GM12878 (cell line): ENCODE measurements around the gene TMEM132D. TPM values are rescaled to one million over a fixed set of nuclear protein-coding genes. Genes with fewer than 3 reads are reported as not detected.

Experiments used
- ATAC-seq: fragments of 200-7000 bp; cut with Tn5 transposase; 3 replicates; pipeline ENCODE4 v1.9.1; 2020; ENCODE audit warnings: mild to moderate bottlenecking, moderate library complexity
- BruUV-seq: library from RNA; stranded (reverse); fragments of 400-500 nt; replicated peaks from 2 replicates; lab custom pipeline; 2021; lab: Mats Ljungman, UMichigan
- CTCF ChIA-PET: fragments of 300-600 bp; sonication (Branson Sonifier 250); formaldehyde crosslinking; extraction: SDS; loops from one replicate; lab custom pipeline; 2021; ENCODE audit warnings: inconsistent platforms; lab: Yijun Ruan, JAX
- POLR2A ChIA-PET: fragments of 350-600 bp; formaldehyde crosslinking; extraction: SDS; loops from one replicate; lab custom pipeline; 2021; ENCODE audit warnings: inconsistent platforms; lab: Charles Lee
- RAD21 ChIA-PET: fragments of 300-600 bp; sonication (Branson Sonifier 250); formaldehyde crosslinking; loops from one replicate; lab custom pipeline; 2023; ENCODE audit warnings: antibody characterized with exemption; ENCODE audit not compliant: unreplicated experiment; lab: Charles Lee
- SMC1A ChIA-PET: fragments of 300-600 bp; sonication (Branson Sonifier 250); formaldehyde crosslinking; loops from one replicate; lab custom pipeline; 2023; ENCODE audit not compliant: unreplicated experiment, uncharacterized antibody; lab: Charles Lee
- DNase-seq: peaks from one replicate; pipeline ENCODE4 v3.0.0-alpha.2; 2011; ENCODE audit warnings: low read depth, low spot score
- FAIRE-seq: peaks from 3 replicates; lab custom pipeline; 2011; peaks lifted over from hg19 to GRCh38; lab: Jason Lieb, UNC
- H2AFZ ChIP-seq: 2 replicates; pipeline ENCODE4 v1.6.0; 2011; ENCODE audit warnings: low read depth, low read length, control low read depth; ENCODE audit not compliant: control insufficient read depth
- H3K27ac ChIP-seq: 2 replicates; pipeline ENCODE4 v1.5.1; 2011; ENCODE audit warnings: control low read depth; ENCODE audit not compliant: control insufficient read depth, insufficient read depth
- H3K27me3 ChIP-seq, 2 experiments: replicated peaks in 1 of 2; 2 replicates each; pipeline versions ENCODE4 v1.6.0 to v1.6.1; 2011; ENCODE audit warnings: low read length in 1 of 2; ENCODE audit not compliant: control insufficient read depth in 2 of 2, insufficient read depth in 2 of 2
- H3K36me3 ChIP-seq, 2 experiments: 2 replicates each; pipeline ENCODE4 v1.5.1; 2011; ENCODE audit warnings: low read length in 1 of 2; ENCODE audit not compliant: control insufficient read depth in 2 of 2, insufficient read depth in 2 of 2
- H3K4me1 ChIP-seq: 2 replicates; pipeline ENCODE4 v1.6.1; 2011; ENCODE audit warnings: mild to moderate bottlenecking, low read length, moderate library complexity, mixed read lengths; ENCODE audit not compliant: control insufficient read depth, insufficient read depth
- H3K4me2 ChIP-seq: 2 replicates; pipeline ENCODE4 v1.6.0; 2011; ENCODE audit warnings: control low read depth; ENCODE audit not compliant: control insufficient read depth, insufficient read depth
- H3K4me3 ChIP-seq: fragments of 200-600 bp; sonication (generic); 2 replicates; pipeline ENCODE4 v1.5.1; 2016
- H3K79me2 ChIP-seq: 2 replicates; pipeline ENCODE4 v1.6.0; 2011; ENCODE audit warnings: low read length; ENCODE audit not compliant: control insufficient read depth, insufficient read depth
- H3K9ac ChIP-seq: 2 replicates; pipeline ENCODE4 v1.8.0; 2011; ENCODE audit warnings: low read length, control low read depth, mixed read lengths; ENCODE audit not compliant: control insufficient read depth, insufficient read depth
- H3K9me3 ChIP-seq: replicated peaks from 3 replicates; pipeline ENCODE4 v1.5.1; 2011; ENCODE audit warnings: mild to moderate bottlenecking, low read length; ENCODE audit not compliant: control insufficient read depth, insufficient read depth
- H4K20me1 ChIP-seq: 2 replicates; pipeline ENCODE4 v1.6.0; 2011; ENCODE audit not compliant: control insufficient read depth, insufficient read depth
- BCLAF1 ChIP-seq: fragments of 450-650 bp; IDR thresholded peaks from 2 replicates; pipeline ENCODE4 v1.6.1; 2017; ENCODE audit warnings: antibody characterized with exemption, mild to moderate bottlenecking, moderate library complexity
- HDAC2 ChIP-seq: fragments of 200-600 bp; sonication (generic); IDR thresholded peaks from 2 replicates; pipeline ENCODE4 v1.6.1; 2017
- HDAC6 ChIP-seq: fragments of 200-600 bp; sonication (generic); IDR thresholded peaks from one replicate; pipeline ENCODE4 v1.8.0; 2017; ENCODE audit warnings: antibody characterized with exemption; ENCODE audit not compliant: unreplicated experiment
- NFYA ChIP-seq: IDR thresholded peaks from 2 replicates; pipeline ENCODE4 v1.6.1; 2011; ENCODE audit warnings: low read depth, mild to moderate bottlenecking, low read length, improper control_type of control experiment, borderline replicate concordance
- PAX8 ChIP-seq: fragments of 450-650 bp; IDR thresholded peaks from 2 replicates; pipeline ENCODE4 v1.6.1; 2017; ENCODE audit warnings: mild to moderate bottlenecking, moderate library complexity
- REST ChIP-seq: IDR thresholded peaks from 2 replicates; pipeline ENCODE4 v1.6.1; 2012; ENCODE audit warnings: mild to moderate bottlenecking, low read depth, low read length
- SMARCA5 ChIP-seq: fragments of 450-650 bp; IDR thresholded peaks from 2 replicates; pipeline ENCODE4 v1.6.1; 2017; ENCODE audit warnings: mild to moderate bottlenecking
- USF1 ChIP-seq: IDR thresholded peaks from 2 replicates; pipeline ENCODE4 v1.6.1; 2011; ENCODE audit warnings: borderline replicate concordance, low read depth, mild to moderate bottlenecking, moderate library complexity, mixed read lengths, low read length; ENCODE audit not compliant: insufficient read depth; ENCODE audit errors: extremely low read length
- WRNIP1 ChIP-seq: IDR thresholded peaks from 2 replicates; pipeline ENCODE4 v1.6.1; 2011; ENCODE audit warnings: low read depth, low read length, improper control_type of control experiment, borderline replicate concordance
- ZNF384 ChIP-seq: IDR thresholded peaks from 2 replicates; pipeline ENCODE4 v1.6.1; 2012; ENCODE audit warnings: low read depth, mild to moderate bottlenecking, low read length, improper control_type of control experiment, borderline replicate concordance
- WGBS: methylation state at CpG from one replicate; pipeline ENCODE4 v1.1.6; 2016; ENCODE audit warnings: low lambda C conversion rate; ENCODE audit not compliant: insufficient replicate concordance, insufficient coverage; ENCODE audit errors: missing lambda C conversion rate; 5-methylcytosine and 5-hydroxymethylcytosine counted together
- in situ Hi-C: fragments of 300-500 bp; cut with MboI; formaldehyde crosslinking; loops from 9 replicates; pipeline ENCODE4 v1.14.3; 2018; ENCODE audit warnings: mixed read lengths
- intact Hi-C: fragments of 100-400 bp; cut with micrococcal nuclease; formaldehyde crosslinking; loops from one replicate; pipeline ENCODE4 v1.14.2; 2022; ENCODE audit not compliant: unreplicated experiment
- polyA plus RNA-seq, 11 experiments: library from polyadenylated mRNA; depleted of rRNA in 4 of 11; unstranded in 6 of 11; stranded (reverse) in 5 of 11; fragments of >200 nt; fragmentation: Nextera tagmentation in 4 of 11; fragmentation: Illumina TruSeq in 1 of 11; extraction: Ambion mirVana in 4 of 11; extraction: Trizol in 1 of 11; gene quantifications; 1 replicate in 1 of 11; 2 replicates in 10 of 11; pipeline versions ENCODE4 v1.2.1 to v1.2.3, GENCODE V29; 2011 to 2016; ENCODE audit warnings: inconsistent platforms in 2 of 11, missing spikeins in 2 of 11, low read depth in 1 of 11
- total RNA-seq, 4 experiments: library from RNA; depleted of rRNA in 3 of 4; stranded (reverse); fragments of >200 nt in 3 of 4; fragmentation: Illumina TruSeq in 1 of 4; extraction: Trizol in 1 of 4; gene quantifications; 2 replicates each; pipeline versions ENCODE4 v1.2.1 to v1.2.3, GENCODE V29; 2013 to 2021

TMEM132D gene
- total and polyA plus RNA-seq, 10 of the 15 experiments (the other 5 are each of a cell fraction or from before 2014, with no cell fraction given) = under 0.01 to 0.12 (median 0.02) TPM; not detected in 3

GRCh38 chr12:129234209-129234608 is 669.6 kb downstream of the TMEM132D start:
- Histone ChIP-seq H3K4me2 (no peak overlapping the region), H3K9me3 (no peaks in the 10 kb centered on the region), H3K36me3 (no peaks in the 10 kb centered on the region), H3K4me3 (no peak overlapping the region), H2AFZ (no peak overlapping the region), H4K20me1 (no peaks in the 10 kb centered on the region), H3K27ac (no peak overlapping the region), H3K27me3 (no peaks in the 10 kb centered on the region), H3K79me2 (no peaks in the 10 kb centered on the region), H3K9ac (no peak overlapping the region), H3K4me1 (no peaks in the 10 kb centered on the region)
- CTCF ChIA-PET = no interaction called here
- POLR2A ChIA-PET = no interaction called here
- TF ChIP-seq USF1 (no peak), HDAC2 (no peak), NFYA (no peak)
- ATAC-seq = no peak
- DNase-seq = no peak
- FAIRE-seq = no peak
- intact Hi-C loops (no loop called here), in situ Hi-C loops (no loop called here)
- 30% methylated on average over 6 of the region's 6 CpGs for WGBS
- SMC1A ChIA-PET = interaction anchor here (0.6 kb wide), 1 partner anchor 630 kb away, joined by 3 read pairs; no protein-coding TSS in a partner anchor
- no TSS peak for BruUV-seq
- RAD21 ChIA-PET = no interaction called here

GRCh38 chr12:129231491-129231890 is 672.3 kb downstream of the TMEM132D start:
- CTCF ChIA-PET = no interaction called here
- DNase-seq (no peak), ATAC-seq (no peak), FAIRE-seq (no peak)
- Histone ChIP-seq H3K27ac (no peak overlapping the region), H2AFZ (no peak overlapping the region), H3K4me3 (no peak overlapping the region), H3K79me2 (no peaks in the 10 kb centered on the region), H3K27me3 (no peaks in the 10 kb centered on the region), H4K20me1 (no peaks in the 10 kb centered on the region), H3K4me1 (no peaks in the 10 kb centered on the region), H3K9ac (no peak overlapping the region), H3K9me3 (no peaks in the 10 kb centered on the region), H3K4me2 (no peak overlapping the region), H3K36me3 (no peaks in the 10 kb centered on the region)
- POLR2A ChIA-PET = no interaction called here
- SMC1A ChIA-PET = no interaction called here
- in situ Hi-C loops (no loop called here), intact Hi-C loops (no loop called here)
- no TSS peak for BruUV-seq
- RAD21 ChIA-PET = no interaction called here
- 0% methylated on average over 3 of the region's 3 CpGs for WGBS
- TF ChIP-seq BCLAF1 = no peak
- no peak for TF ChIP-seq WRNIP1
- no peak for TF ChIP-seq REST
- no peak for TF ChIP-seq SMARCA5
- no peak for TF ChIP-seq PAX8
- TF ChIP-seq HDAC6 = no peak
- no peak for TF ChIP-seq ZNF384
